Left colon (tissue), 2 donors: ENCODE data around the gene SDC3. TPM values are rescaled to one million over a fixed set of nuclear protein-coding genes. Genes with fewer than 3 reads are reported as not detected.

ENCODE experiments used
- ATAC-seq: fragments of 200-7000 bp; cut with Tn5 transposase; one replicate; pipeline ENCODE4 v1.9.1; 2020; ENCODE audit warnings: mild to moderate bottlenecking, moderate library complexity
- DNase-seq, 2 donors: peaks; one replicate each; pipeline ENCODE4 v3.0.0-alpha.2; 2020
- intact Hi-C, 2 donors: fragments of 100-400 bp; cut with DNase I in 1 of 2; cut with micrococcal nuclease in 1 of 2; formaldehyde crosslinking; loops; one replicate each; pipeline versions ENCODE4 v1.11.2 to v1.14.0; 2022; cut with DNase I, micrococcal nuclease
- total RNA-seq, 2 donors: library from RNA; stranded (reverse); fragmentation: NEBNext Ultra II Directional; extraction: Animal tissue kit (Norgen Biotek cat#: 25700); gene quantifications; one replicate each; pipeline ENCODE4 v1.2.1, GENCODE V29; 2021
- donor health status: DM: no; HTN: no; CAD: no.
- donor health status: DM: yes; HTN: yes; CAD: no.

The SDC3 gene
- total RNA-seq, 2 donors from 2014 or later, result 6.5 to 18.0 TPM

DNA sequence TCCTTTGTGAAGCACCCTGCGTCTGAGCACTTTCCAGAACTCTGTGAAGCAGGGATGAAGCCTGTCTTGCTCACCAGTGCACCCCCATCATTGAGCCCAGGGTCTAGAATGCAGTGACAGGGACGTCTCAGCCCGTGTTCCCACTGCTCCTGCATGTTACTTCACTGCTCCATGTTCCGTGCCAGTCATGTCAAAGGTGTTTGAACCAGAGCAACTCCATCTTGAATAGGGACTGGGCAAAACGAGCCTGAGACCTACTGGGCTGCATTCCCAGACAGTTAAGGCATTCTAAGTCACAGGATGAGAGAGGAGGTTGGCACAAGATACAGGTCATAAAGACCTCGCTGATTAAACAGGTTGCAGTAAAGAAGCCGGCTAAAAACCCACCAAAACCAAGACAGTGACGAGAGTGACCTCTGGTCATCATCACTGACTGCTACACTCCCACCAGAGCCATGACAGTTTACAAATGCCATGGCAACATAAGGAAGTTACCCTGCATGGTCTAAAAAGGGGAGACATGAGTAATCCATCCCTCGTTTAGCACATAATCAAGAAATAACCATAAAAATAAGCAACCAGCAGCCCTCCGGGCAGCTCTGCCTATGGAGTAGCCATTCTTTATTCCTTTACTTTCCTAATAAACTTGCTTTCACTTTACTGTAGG is 63.2 kb downstream of the SDC3 start:
- ATAC-seq, result no peak
- intact Hi-C loops, result no loop called here
- no peak for DNase-seq

DNA sequence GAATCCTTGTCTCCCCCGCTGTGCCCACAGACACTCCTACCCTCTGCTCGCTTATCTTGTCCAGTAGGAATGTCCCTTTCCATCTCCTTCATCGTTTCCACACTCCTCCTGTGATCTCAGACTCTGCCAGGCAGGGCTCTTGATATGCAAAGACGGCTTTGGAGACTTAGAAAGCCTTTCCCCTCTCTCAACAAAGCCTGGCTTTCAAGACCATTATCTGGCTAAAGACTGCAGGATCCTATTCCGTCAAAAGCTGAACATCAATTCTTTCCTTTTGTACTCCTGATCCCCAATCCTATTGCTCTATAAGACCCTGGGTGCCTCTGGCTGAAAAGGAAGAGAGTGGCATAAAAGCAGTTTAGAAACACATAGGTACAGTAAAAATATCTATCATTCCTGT is 63.9 kb downstream of the SDC3 start:
- ATAC-seq, result no peak
- intact Hi-C loops, result no loop called here
- no peak for DNase-seq

DNA sequence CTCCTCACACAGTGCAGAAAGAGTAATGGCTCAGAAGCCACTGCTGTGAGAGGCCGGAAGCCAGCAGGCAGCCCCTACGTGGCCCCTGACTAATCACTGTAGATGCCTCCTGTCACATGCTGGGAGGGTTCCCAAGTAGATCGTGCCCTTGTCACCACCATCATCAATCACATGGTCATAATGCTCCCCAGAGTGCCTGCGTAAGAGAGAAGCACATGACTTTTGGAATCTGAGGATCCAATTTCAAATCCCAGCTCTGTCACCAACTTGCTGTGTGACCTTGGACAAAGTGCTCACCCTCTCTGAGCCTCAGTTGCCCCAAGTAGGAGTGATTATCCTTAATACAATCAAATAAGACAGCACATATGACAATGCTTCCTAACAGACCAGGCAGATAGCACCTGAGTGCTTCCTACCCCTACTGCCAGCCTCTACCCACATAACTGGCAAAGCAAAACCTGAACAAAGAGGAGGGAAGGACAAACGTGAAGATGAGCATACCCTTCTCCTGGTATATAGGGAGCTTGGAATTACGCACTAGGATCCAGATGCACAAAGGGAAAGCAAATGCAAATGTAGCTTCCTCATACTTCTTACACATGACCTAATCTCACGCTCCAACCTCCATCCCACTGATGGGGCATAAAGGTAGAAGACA is 65.7 kb downstream of the SDC3 start:
- intact Hi-C loops, result no loop called here
- DNase-seq, result no peak

DNA sequence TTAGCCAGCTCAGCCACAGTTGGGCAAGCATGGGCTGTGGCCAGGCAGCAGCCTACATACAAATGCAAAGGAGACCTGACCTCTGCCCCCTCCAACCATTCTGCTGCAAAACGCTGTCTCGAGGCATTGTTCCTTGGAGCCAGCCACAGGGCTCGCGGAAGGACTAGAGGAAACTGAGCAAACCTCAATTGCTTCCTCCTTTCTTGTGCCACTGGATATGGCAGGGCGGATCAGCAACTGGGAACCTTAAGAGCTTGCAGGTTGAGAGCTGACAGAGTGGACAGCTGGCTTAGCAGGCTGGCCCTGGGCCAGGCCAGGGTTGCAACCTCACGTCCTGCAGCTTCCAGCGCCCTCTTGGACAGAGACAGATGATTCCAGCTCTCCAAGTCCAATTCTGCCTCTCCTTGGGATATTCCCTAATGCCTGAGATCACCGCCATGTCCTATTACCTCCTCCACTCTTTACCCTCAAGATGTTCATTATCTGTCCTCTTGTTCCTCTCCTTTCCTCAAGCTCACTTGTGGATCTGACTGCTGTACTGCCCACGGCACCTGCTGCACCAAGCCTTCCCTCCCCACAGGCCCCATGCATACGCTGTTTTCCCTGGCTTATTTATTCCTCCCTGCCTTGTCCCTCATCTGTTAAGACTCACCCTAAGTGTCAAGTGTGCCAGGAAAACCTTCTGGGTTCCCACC is 67.5 kb downstream of the SDC3 start:
- intact Hi-C loops, result no loop called here
- ATAC-seq (peak; percentile 28), DNase-seq (no peak)

More for the DNA sequence above, 65.7 kb downstream of the SDC3 start:
- no peak for ATAC-seq

DNA sequence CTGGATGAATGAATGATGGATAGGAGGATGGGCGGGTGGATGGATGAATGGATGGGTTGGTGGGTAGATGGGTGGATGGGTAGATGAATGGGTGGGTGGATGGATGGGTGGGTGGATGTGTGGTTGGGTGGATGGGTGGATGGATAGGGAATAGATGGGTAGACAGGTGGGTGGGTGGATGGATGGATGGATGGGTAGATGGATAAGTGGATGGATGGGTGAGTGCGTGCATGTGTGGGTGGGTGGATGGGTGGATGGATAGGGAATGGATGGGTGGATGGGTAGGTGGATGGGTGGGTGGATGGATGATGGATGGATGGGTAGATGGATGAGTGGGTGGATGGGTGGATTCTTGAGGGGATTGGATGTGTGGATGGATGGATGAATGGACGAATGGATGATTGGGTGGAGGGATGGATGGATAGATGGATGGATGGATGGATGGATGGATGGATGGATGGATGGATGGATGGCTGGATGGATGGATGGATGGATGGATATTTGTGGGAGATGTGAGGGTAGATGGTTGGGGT is 68.7 kb downstream of the SDC3 start:
- intact Hi-C loops, result no loop called here
- no peak for DNase-seq
- no peak for ATAC-seq

DNA sequence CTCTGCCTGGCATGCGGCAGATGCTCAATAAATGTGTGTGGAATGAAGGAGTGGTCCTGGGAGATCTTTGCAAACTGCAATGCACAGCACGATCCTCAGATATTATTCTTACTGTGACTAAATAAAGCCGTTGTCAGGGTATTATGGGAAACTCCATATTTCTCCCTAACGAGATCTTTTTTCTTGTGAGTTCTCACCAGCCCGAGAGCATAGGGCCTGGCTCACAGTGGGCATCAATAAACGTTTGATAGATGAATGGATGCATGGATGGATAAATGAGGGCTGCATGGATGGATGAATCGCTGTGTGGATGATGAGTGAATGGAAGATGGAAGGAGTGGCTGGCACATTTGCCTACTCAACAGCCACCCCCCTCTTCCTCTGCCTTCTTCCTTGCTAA is 69.6 kb downstream of the SDC3 start:
- intact Hi-C loops, result no loop called here
- DNase-seq, result no peak
- no peak for ATAC-seq

DNA sequence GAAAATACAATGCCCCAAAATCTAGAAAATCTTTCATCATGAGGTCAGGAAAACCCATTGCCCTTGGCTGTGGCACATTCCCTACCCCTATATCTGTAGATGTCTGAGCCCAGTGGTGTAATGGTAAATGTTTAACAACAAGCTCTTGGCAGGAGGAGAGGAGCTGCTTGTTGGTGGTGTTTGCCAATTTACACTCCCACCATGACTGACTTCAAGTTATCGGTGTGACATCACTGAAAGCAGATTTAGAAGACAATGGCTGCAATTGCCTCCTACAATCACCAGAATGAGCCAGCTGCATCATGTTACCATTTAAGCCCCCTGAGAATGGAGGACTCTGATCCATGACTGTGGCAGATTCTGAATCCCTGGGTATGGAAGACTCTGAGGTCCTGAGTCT is 70.9 kb downstream of the SDC3 start:
- no peak for DNase-seq
- intact Hi-C loops, result no loop called here
- no peak for ATAC-seq

DNA sequence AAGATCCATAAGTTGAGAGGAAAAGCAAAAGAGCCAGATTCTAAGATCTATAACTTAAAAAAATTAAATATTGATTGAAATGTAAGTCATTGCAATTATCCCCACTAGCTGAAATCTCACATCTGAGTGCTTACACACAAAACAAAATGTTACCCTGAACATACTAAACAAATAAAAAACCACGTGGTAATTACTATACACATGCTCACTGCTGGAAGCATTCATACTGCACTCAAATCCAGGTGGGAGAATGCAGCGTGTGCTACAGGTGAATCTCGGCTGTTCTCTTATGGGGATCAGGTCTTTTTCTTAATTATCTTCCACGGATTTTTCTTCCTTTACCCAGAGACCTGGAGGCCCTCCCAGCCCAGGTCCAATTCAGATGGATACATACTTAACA is 74.3 kb downstream of the SDC3 start:
- no peak for ATAC-seq
- intact Hi-C loops, result no loop called here
- no peak for DNase-seq

DNA sequence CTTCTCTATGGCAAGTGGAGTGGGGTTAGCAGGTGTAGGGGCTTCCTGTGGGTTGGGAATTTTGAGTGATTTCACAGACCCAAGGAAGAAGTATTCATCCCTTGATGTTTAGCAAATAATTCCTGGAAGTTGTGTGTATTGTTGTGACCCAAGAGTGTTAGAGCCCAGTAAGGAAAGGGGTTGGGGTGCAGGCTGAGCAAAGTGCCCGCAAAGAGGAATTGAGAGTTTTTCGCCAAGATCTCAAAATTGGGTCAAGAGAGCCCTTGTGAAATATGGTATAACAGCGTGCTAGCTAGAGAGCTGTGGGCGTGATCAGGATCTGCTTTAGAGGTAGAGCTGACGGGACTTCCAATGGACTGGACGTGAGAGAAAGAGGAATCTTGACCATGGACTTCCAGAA is 78.0 kb downstream of the SDC3 start:
- DNase-seq (no peak), ATAC-seq (no peak)
- intact Hi-C loops, result no loop called here

DNA sequence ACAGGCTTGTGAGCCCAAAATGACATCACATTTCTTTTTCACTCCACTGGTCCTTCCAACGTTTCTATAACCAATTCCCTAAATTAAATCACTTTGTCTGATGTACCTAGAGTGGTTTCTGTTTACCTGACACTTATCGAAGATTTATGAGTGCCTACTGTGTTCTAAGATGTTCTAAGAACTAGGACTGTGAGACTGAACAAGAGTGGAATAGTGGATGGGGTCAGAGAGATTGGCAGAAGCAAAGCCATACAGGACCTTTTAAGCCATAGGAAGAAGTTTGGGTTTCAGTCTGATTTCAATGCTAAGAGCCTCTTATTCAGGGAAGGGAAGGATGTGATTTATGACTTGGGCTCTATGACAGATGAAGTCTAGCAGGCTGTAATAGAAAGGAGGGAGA is 78.7 kb downstream of the SDC3 start:
- DNase-seq, result no peak
- ATAC-seq, result no peak
- intact Hi-C loops, result no loop called here

DNA sequence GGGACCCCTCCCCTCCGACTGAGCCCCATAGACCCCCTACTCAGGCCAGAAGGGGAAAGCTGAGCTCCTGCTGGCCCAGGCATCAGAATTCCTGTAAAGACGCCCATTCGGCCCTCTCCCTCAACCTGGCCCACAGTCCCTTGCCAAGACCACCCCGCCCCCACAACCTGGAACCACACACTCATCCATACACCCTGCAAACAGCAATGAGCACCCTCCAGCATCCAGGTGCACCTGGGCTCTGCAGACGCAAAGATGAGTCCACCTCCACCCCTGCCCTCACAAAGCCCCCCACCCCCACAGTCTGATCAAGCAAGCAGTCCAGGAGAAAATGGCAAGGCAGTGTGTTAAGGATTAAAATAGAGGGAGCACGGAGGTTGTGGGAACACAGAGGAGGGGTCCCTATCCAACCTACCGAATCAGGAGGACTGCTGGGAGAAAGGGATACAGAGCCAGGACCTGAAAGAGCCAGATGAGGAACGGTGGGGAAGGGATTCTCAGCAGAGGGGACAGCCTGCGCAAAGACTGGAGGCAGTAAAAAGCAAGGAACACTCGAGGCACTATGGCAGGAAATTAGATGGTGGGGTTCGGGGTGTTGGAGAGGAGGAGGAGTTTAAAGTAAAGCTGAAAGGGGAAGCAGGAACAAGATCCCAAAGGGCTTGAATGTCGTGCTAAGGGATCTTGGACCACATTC is 83.7 kb downstream of the SDC3 start:
- DNase-seq, result no peak
- intact Hi-C loops, result no loop called here
- ATAC-seq, result no peak

DNA sequence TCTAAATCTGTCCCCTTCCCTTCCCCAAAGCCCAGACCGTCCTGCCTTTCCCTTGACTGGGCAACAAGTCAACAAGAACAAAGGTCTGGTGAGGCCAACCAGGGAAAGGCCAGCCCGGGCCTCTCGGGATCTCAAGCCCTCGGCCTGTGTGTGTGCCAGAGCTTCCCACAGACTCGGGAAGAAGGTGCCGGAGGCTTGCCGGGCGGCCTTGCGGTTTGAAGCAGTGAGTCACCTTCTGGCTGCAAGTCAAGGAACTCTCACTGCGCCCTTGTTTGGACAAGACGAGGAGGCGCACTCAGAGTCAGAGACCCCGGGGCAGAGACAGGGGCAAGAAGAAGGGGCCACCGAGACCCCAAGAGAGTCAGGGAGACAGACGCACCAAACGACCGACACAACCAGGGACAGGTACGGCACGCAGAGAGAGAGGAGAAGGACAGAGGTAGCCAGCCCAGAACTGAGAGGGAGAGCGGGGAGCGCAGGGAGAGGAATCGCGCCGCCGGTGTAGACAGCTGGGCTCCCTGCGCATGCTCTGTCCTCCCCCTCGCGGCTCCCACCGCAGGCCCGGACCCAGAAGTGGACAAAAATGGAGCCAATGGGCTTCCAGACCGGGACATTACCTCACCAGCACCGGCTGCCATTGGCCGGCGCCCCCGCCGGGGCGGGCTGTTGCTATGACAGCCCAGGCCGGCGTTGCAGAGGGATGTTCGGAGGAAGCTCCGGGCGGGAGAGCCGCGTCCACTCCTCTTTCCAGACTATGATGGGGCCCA is 84.4 kb downstream of the SDC3 start:
- intact Hi-C loops, result no loop called here
- ATAC-seq, result peak; percentile 90

DNA sequence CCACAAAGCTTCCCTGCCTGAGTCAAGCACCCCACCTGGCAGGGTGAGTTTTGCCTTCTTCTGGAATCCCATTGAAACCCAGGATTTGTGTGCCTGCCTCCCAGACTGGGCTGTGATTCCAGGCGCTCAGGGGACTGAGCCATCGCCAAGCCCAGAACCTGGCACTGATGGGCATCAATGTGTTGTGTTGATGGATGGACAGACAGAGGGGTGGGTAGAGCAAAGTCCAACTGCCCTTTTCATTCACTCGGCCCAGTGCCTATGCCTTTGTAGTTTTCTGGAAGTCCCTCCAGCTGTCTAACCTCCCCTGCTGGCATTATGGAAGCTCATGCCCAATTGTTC is 85.0 kb downstream of the SDC3 start:
- DNase-seq, result no peak
- intact Hi-C loops, result no loop called here
- no peak for ATAC-seq

More for the DNA sequence above, 84.4 kb downstream of the SDC3 start:
- DNase-seq, result peak; percentile 90 to 93

DNA sequence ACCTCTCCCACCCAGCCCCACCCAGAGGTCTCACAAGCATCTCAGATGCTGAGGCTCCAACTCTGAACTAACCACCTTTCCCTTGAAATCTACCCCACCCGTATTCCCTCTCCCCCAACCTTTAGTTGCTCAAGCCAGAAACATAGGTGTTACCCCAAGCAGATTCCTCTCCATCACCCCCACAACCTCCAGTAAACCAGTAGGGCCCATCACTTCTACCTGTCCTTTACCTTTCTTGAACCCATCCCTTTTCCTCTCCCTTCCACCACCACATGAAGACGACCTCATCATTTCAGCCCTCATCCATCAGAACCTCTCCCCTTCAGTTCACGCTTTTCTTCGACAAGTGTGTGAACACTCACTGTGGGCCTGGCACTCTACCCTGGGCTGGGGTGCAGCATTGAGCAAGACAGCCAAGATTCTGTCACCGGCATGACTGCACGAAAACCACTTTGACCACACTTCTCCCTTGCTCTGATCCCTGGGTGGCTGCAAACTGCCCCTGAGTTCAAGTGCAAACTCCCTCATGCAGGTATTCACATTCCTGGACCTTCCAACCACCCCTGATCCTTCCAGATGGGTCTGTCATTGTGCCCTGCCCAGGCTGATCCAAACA is 85.5 kb downstream of the SDC3 start:
- no peak for ATAC-seq
- intact Hi-C loops, result no loop called here
- DNase-seq, result no peak

DNA sequence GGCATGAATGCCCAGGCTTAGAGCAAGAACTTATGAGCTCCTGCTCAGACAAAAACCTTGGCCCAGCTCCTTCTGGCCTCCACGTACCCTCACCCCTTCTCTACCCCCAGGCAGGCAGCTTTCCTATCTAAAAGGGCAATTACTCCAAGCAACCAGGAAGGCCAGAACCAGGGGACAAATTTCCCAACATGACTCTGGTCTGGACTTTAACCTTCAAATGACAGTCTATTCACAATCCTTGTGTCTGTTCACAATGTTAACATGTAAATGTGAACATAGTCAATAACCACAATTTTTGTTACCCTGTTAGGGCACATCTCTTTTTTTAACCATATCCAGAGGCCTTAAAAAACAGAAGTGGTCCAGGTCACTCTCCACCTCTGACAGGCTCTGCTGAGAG is 86.6 kb downstream of the SDC3 start:
- no peak for DNase-seq
- intact Hi-C loops, result no loop called here
- peak; percentile 52 for ATAC-seq

DNA sequence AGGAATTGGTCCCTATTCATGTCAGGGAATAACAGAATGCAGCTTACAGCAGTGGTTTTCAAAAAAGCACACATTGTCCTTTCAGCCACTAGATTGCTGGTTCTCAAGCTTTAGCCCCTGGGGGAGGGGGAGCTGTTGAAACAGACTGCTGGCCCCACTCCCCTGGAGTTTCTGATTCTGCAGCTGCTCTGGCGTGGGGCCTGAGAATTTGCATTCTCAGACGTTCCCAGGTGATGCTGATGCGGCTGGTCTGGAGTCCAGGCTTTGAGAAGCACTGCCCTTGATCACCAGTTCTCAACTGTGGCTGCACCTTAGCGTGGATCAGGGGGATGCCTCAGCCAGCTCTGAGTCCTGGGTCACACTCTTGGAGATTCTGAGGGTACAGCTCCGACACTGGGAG is 88.3 kb downstream of the SDC3 start:
- intact Hi-C loops, result no loop called here
- DNase-seq (no peak), ATAC-seq (no peak)
